ENCODE results near the gene CT45A2.
"Not testable (repeated sequence)": the region's sequence is repeated elsewhere in the genome, so short reads cannot be mapped to it uniquely, and the experiment has no call there.

The CT45A2 gene, protein sequence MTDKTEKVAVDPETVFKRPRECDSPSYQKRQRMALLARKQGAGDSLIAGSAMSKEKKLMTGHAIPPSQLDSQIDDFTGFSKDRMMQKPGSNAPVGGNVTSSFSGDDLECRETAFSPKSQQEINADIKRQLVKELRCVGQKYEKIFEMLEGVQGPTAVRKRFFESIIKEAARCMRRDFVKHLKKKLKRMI

DNA sequence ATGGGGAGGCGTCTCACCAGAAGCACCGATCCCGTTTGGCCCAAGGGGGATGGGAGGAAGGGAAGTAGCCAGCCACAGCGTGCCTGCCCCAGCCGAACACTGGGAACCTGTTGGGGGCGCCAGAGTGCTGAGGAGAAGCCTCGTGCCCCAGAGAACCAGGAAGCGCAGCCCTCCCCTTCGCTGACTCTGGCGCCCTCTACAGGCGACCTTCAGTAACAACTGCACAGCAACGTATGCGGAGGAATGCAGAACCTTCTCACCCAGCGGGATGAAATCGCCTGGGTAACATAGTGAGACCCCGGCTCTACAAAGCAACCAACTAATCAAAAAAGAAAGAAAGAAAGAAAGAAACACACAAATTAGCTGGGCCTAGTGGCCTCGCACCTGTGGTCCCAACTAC is at the start of gene CT45A2:
CT45A2 (minus strand) TSS at position 101 of the 400 bp plus-strand sequence. CDS start 3,747 bp downstream, outside the sequence.
- not testable (repeated sequence) for DNase-seq (ENCODE audit: low read depth)

DNA sequence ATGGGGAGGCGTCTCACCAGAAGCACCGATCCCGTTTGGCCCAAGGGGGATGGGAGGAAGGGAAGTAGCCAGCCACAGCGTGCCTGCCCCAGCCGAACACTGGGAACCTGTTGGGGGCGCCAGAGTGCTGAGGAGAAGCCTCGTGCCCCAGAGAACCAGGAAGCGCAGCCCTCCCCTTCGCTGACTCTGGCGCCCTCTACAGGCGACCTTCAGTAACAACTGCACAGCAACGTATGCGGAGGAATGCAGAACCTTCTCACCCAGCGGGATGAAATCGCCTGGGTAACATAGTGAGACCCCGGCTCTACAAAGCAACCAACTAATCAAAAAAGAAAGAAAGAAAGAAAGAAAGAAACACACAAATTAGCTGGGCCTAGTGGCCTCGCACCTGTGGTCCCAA is 34.6 kb upstream of the CT45A2 start, which contains the start of gene CT45A8:
CT45A8 (minus strand) TSS at position 101 of the 400 bp plus-strand sequence. CDS start 3,755 bp downstream, outside the sequence.
- DNase-seq (ENCODE audit: low read depth), result not testable (repeated sequence)

DNA sequence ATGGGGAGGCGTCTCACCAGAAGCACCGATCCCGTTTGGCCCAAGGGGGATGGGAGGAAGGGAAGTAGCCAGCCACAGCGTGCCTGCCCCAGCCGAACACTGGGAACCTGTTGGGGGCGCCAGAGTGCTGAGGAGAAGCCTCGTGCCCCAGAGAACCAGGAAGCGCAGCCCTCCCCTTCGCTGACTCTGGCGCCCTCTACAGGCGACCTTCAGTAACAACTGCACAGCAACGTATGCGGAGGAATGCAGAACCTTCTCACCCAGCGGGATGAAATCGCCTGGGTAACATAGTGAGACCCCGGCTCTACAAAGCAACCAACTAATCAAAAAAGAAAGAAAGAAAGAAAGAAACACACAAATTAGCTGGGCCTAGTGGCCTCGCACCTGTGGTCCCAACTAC is 17.4 kb upstream of the CT45A2 start, which contains the start of gene CT45A7:
CT45A7 (minus strand) TSS at position 101 of the 400 bp plus-strand sequence. CDS start 3,747 bp downstream, outside the sequence.
- DNase-seq (ENCODE audit: low read depth), result not testable (repeated sequence)

DNA sequence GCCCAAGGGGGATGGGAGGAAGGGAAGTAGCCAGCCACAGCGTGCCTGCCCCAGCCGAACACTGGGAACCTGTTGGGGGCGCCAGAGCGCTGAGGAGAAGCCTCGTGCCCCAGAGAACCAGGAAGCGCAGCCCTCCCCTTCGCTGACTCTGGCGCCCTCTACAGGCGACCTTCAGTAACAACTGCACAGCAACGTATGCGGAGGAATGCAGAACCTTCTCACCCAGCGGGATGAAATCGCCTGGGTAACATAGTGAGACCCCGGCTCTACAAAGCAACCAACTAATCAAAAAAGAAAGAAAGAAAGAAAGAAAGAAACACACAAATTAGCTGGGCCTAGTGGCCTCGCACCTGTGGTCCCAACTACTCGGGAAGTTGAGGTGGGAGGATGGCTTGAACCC is 17.1 kb downstream of the CT45A2 start, which contains the start of gene CT45A6:
CT45A6 (minus strand) TSS at position 101 of the 400 bp plus-strand sequence. CDS start 3,794 bp downstream, outside the sequence.
- DNase-seq (ENCODE audit: low read depth), result not testable (repeated sequence)

DNA sequence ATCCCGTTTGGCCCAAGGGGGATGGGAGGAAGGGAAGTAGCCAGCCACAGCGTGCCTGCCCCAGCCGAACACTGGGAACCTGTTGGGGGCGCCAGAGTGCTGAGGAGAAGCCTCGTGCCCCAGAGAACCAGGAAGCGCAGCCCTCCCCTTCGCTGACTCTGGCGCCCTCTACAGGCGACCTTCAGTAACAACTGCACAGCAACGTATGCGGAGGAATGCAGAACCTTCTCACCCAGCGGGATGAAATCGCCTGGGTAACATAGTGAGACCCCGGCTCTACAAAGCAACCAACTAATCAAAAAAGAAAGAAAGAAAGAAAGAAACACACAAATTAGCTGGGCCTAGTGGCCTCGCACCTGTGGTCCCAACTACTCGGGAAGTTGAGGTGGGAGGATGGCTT is 34.4 kb downstream of the CT45A2 start, which contains the start of gene CT45A5:
CT45A5 (minus strand) TSS at position 101 of the 400 bp plus-strand sequence. CDS start 3,774 bp downstream, outside the sequence.
- not testable (repeated sequence) for DNase-seq (ENCODE audit: low read depth)

DNA sequence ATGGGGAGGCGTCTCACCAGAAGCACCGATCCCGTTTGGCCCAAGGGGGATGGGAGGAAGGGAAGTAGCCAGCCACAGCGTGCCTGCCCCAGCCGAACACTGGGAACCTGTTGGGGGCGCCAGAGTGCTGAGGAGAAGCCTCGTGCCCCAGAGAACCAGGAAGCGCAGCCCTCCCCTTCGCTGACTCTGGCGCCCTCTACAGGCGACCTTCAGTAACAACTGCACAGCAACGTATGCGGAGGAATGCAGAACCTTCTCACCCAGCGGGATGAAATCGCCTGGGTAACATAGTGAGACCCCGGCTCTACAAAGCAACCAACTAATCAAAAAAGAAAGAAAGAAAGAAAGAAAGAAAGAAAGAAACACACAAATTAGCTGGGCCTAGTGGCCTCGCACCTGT is 51.7 kb downstream of the CT45A2 start, which contains the start of gene CT45A3:
CT45A3 (minus strand) TSS at position 101 of the 400 bp plus-strand sequence. CDS start 3,747 bp downstream, outside the sequence.
- not testable (repeated sequence) for DNase-seq (ENCODE audit: low read depth)

Measured in EH (cell line).